ENCODE measurements around the gene JAML. TPM values are rescaled to one million over a fixed set of nuclear protein-coding genes. Genes with fewer than 3 reads are reported as not detected.
A peak's percentile ranks its signal among the peaks of the same experiment; 100 is the strongest.

The JAML gene
- polyA plus RNA-seq, 1 donor (not counting 4 experiments of a cell fraction or from before 2014, with no cell fraction given), result 0.01 TPM

- Histone ChIP-seq H3K9ac (ENCODE audit: control insufficient read depth, extremely low read depth, insufficient read depth, low read length) (no peak overlapping the region), H3K4me3 (ENCODE audit: control insufficient read depth in 2 of 3, extremely low read depth in 1 of 3, insufficient read depth in 2 of 3, low read depth in 1 of 3, low read length in 3 of 3) (no peak overlapping the region), H4K20me1 (ENCODE audit: control insufficient read depth, extremely low read depth, insufficient read depth, low read length) (no peaks in the 10 kb centered on the region), H3K9me1 (ENCODE audit: control insufficient read depth, extremely low read depth, insufficient read depth, low read length) (no peaks in the 10 kb centered on the region), H3K9me3 (ENCODE audit: control insufficient read depth, low read depth, low read length) (no peaks in the 10 kb centered on the region), H3K27me3 (ENCODE audit: control insufficient read depth, extremely low read depth, insufficient read depth, low read length) (no peaks in the 10 kb centered on the region), H3K4me2 (ENCODE audit: control insufficient read depth, extremely low read depth, insufficient read depth, low read depth, low read length) (no peak overlapping the region), H2AFZ (ENCODE audit: control insufficient read depth, low read length) (no peak overlapping the region), H3K36me3 (ENCODE audit: control insufficient read depth in 2 of 2, extremely low read depth in 1 of 2, insufficient read depth in 2 of 2, low read length in 2 of 2) (peaks cover 13 to 18% of the 10 kb centered on the region in 2 experiments), H3K4me1 (ENCODE audit: control insufficient read depth, extremely low read depth, insufficient read depth, low read length) (no peaks in the 10 kb centered on the region), H3K79me2 (ENCODE audit: control insufficient read depth, insufficient read depth, low read length) (no peaks in the 10 kb centered on the region), H3K27ac (ENCODE audit: control insufficient read depth, insufficient read depth, low read length) (no peak overlapping the region)
- FAIRE-seq, result peak; percentile 34
- dilution Hi-C loops (cut with MboI; ENCODE audit: extremely low pct_ligation_motif_present, low sequenced_read_pairs), result no loop called here
- TF ChIP-seq, protein P1, sequence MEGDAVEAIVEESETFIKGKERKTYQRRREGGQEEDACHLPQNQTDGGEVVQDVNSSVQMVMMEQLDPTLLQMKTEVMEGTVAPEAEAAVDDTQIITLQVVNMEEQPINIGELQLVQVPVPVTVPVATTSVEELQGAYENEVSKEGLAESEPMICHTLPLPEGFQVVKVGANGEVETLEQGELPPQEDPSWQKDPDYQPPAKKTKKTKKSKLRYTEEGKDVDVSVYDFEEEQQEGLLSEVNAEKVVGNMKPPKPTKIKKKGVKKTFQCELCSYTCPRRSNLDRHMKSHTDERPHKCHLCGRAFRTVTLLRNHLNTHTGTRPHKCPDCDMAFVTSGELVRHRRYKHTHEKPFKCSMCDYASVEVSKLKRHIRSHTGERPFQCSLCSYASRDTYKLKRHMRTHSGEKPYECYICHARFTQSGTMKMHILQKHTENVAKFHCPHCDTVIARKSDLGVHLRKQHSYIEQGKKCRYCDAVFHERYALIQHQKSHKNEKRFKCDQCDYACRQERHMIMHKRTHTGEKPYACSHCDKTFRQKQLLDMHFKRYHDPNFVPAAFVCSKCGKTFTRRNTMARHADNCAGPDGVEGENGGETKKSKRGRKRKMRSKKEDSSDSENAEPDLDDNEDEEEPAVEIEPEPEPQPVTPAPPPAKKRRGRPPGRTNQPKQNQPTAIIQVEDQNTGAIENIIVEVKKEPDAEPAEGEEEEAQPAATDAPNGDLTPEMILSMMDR (optimal IDR thresholded peaks at IDR 0.05 in 1 of 3, IDR thresholded peaks at IDR 0.05 in 1 of 3, conservative IDR thresholded peaks at IDR 0.05 in 1 of 3; ENCODE audit: extremely low read depth in 1 of 3, insufficient read depth in 2 of 3, low read length in 3 of 3), result no peak
- no peak for TF ChIP-seq EZH2 (IDR thresholded peaks at IDR 0.05; ENCODE audit: low read length)
- DNase-seq (ENCODE audit: low read depth, low spot score), result no peak
Observed at GRCh38 chr11:118232659-118233058, 7.8 kb upstream of the JAML start.

DNA sequence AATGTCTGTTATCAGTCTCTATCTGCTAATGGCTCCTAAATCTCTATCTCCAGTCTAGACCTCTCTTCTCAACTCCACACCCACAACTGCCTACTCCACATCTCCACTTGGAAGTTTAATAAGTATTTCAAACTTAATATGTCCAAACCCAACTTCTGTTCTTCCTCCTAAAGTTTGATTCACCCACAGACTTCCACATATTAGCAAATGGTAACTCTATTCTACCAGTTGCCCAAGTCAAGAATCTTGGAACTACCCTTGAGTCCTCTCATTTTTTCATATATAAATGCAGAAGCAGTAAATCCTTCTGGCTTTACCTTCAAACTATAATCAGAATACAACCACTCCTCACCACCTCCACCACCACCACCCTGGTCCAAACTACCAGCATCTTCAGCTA lies 6.7 kb upstream of the JAML start:
- FAIRE-seq (no peak), DNase-seq (ENCODE audit: low read depth, low spot score) (no peak)
- H4K20me1 ChIP-seq (ENCODE audit: control insufficient read depth, extremely low read depth, insufficient read depth, low read length), result no peaks in the 10 kb centered on the region
- H3K4me1 ChIP-seq (ENCODE audit: control insufficient read depth, extremely low read depth, insufficient read depth, low read length), result no peaks in the 10 kb centered on the region
- no peak overlapping the region for H3K4me3 ChIP-seq (ENCODE audit: control insufficient read depth in 2 of 3, extremely low read depth in 1 of 3, insufficient read depth in 2 of 3, low read depth in 1 of 3, low read length in 3 of 3)
- H2AFZ ChIP-seq (ENCODE audit: control insufficient read depth, low read length), result no peak overlapping the region
- no peak overlapping the region for H3K4me2 ChIP-seq (ENCODE audit: control insufficient read depth, extremely low read depth, insufficient read depth, low read depth, low read length)
- no peaks in the 10 kb centered on the region for H3K79me2 ChIP-seq (ENCODE audit: control insufficient read depth, insufficient read depth, low read length)
- TF ChIP-seq EZH2 (IDR thresholded peaks at IDR 0.05; ENCODE audit: low read length), result no peak
- TF ChIP-seq, protein P1 (optimal IDR thresholded peaks at IDR 0.05 in 1 of 3, IDR thresholded peaks at IDR 0.05 in 1 of 3, conservative IDR thresholded peaks at IDR 0.05 in 1 of 3; ENCODE audit: extremely low read depth in 1 of 3, insufficient read depth in 2 of 3, low read length in 3 of 3), result no peak
- dilution Hi-C loops (cut with MboI; ENCODE audit: extremely low pct_ligation_motif_present, low sequenced_read_pairs), result no loop called here
- H3K9me1 ChIP-seq (ENCODE audit: control insufficient read depth, extremely low read depth, insufficient read depth, low read length), result no peaks in the 10 kb centered on the region
- H3K9ac ChIP-seq (ENCODE audit: control insufficient read depth, extremely low read depth, insufficient read depth, low read length), result no peak overlapping the region
- no peaks in the 10 kb centered on the region for H3K27me3 ChIP-seq (ENCODE audit: control insufficient read depth, extremely low read depth, insufficient read depth, low read length)
- H3K9me3 ChIP-seq (ENCODE audit: control insufficient read depth, low read depth, low read length), result no peaks in the 10 kb centered on the region
- H3K36me3 ChIP-seq (ENCODE audit: control insufficient read depth in 2 of 2, extremely low read depth in 1 of 2, insufficient read depth in 2 of 2, low read length in 2 of 2), result peaks cover 15 to 18% of the 10 kb centered on the region in 2 experiments
- H3K27ac ChIP-seq (ENCODE audit: control insufficient read depth, insufficient read depth, low read length), result no peak overlapping the region
